K562 (cell line): ENCODE measurements around the gene AJAP1. TPM values are rescaled to one million over a fixed set of nuclear protein-coding genes. Genes with fewer than 3 reads are reported as not detected.

Experiments
- ATAC-seq: fragments of 200-7000 bp; cut with Tn5 transposase; 3 replicates; pipeline ENCODE4 v1.9.1; 2020; ENCODE audit warnings: moderate library complexity
- BruUV-seq: library from RNA; stranded (reverse); fragments of 400-500 nt; replicated peaks from 2 replicates; lab custom pipeline; 2021; lab: Mats Ljungman, UMichigan
- CTCF ChIA-PET: fragments of 300-600 bp; formaldehyde crosslinking; extraction: SDS; loops from one replicate; lab custom pipeline; 2021; ENCODE audit warnings: low intra/inter-chr PET ratio; lab: Yijun Ruan, JAX
- POLR2A ChIA-PET: fragments of 300-600, 350-650 bp; sonication (Branson Sonifier 250); formaldehyde crosslinking; extraction: SDS; loops from one replicate; lab custom pipeline; 2021; ENCODE audit warnings: antibody characterized with exemption, inconsistent platforms; lab: Yijun Ruan, JAX
- DNase-seq, 4 experiments: peaks; one replicate each; pipeline versions ENCODE4 v3.0.0 to v3.0.0-alpha.2; 2011 to 2018; ENCODE audit warnings: low spot score in 3 of 4, mixed read lengths in 3 of 4; ENCODE audit errors: extremely low read depth in 1 of 4
- FAIRE-seq: peaks from 2 replicates; lab custom pipeline; 2011; peaks lifted over from hg19 to GRCh38; lab: Jason Lieb, UNC
- H2AFZ ChIP-seq: 2 replicates; pipeline ENCODE4 v1.6.0; 2011; ENCODE audit warnings: low read depth, low read length, control low read depth, inconsistent platforms
- H3K27ac ChIP-seq: fragments of 200-600 bp; 3 replicates; pipeline ENCODE4 v1.8.0; 2011; ENCODE audit warnings: low read depth, mild to moderate bottlenecking, control low read depth, inconsistent platforms, low read length, moderate library complexity, mixed read lengths; ENCODE audit errors: extremely low read depth
- H3K27me3 ChIP-seq, 2 experiments: fragments of 300-600 bp in 1 of 2; 2 replicates in 1 of 2; 3 replicates in 1 of 2; pipeline versions ENCODE4 v1.6.0 to v1.8.0; 2011; ENCODE audit warnings: inconsistent platforms in 2 of 2, low read length in 2 of 2, mild to moderate bottlenecking in 1 of 2, mixed read lengths in 1 of 2, moderate library complexity in 1 of 2; ENCODE audit not compliant: control insufficient read depth in 2 of 2, insufficient read depth in 2 of 2
- H3K36me3 ChIP-seq: fragments of 300-600 bp; 3 replicates; pipeline ENCODE4 v1.8.0; 2011; ENCODE audit warnings: mild to moderate bottlenecking, low read length, inconsistent platforms; ENCODE audit not compliant: control insufficient read depth, insufficient read depth
- H3K4me1 ChIP-seq, 2 experiments: fragments of 200-600 bp in 1 of 2; replicated peaks in 1 of 2; 2 replicates in 1 of 2; 3 replicates in 1 of 2; pipeline versions ENCODE4 v1.5.1 to v1.8.0; 2011; ENCODE audit warnings: inconsistent platforms in 2 of 2, low read length in 2 of 2, mild to moderate bottlenecking in 1 of 2, mixed read lengths in 1 of 2, moderate library complexity in 1 of 2; ENCODE audit not compliant: control insufficient read depth in 2 of 2, insufficient read depth in 2 of 2
- H3K4me2 ChIP-seq: 2 replicates; pipeline ENCODE4 v1.6.1; 2011; ENCODE audit warnings: low read length, control low read depth, inconsistent platforms, mixed read lengths; ENCODE audit not compliant: insufficient read depth
- H3K4me3 ChIP-seq: fragments of 200-600 bp; sonication (generic), shearing (Covaris generic); 2 replicates; pipeline ENCODE4 v1.5.1; 2016; ENCODE audit warnings: control low read depth, inconsistent platforms
- H3K79me2 ChIP-seq: fragments of 200-600 bp; 3 replicates; pipeline ENCODE4 v1.8.0; 2011; ENCODE audit warnings: low read length, inconsistent platforms; ENCODE audit not compliant: control insufficient read depth, insufficient read depth
- H3K9ac ChIP-seq, 2 experiments: 2 replicates each; pipeline versions ENCODE4 v1.6.0 to v1.6.1; 2011; ENCODE audit warnings: low read depth in 2 of 2, low read length in 2 of 2, control low read depth in 1 of 2, inconsistent platforms in 1 of 2, mild to moderate bottlenecking in 1 of 2, mixed read lengths in 1 of 2; ENCODE audit not compliant: insufficient read depth in 1 of 2
- H3K9me1 ChIP-seq: one replicate; pipeline ENCODE4 v1.6.0; 2011; ENCODE audit warnings: inconsistent platforms, mild to moderate bottlenecking, low read length, moderate library complexity; ENCODE audit not compliant: control insufficient read depth, insufficient read depth
- H3K9me3 ChIP-seq: replicated peaks from 2 replicates; pipeline ENCODE4 v1.5.1; 2011; ENCODE audit warnings: low read depth, low read length, inconsistent platforms; ENCODE audit not compliant: control insufficient read depth, insufficient read depth
- H4K20me1 ChIP-seq: replicated peaks from 2 replicates; pipeline ENCODE4 v1.6.1; 2011; ENCODE audit warnings: low read length, inconsistent platforms, mixed read lengths; ENCODE audit not compliant: control insufficient read depth, insufficient read depth
- FOXP4 ChIP-seq: sonication (generic); formaldehyde crosslinking; IDR thresholded peaks from 2 replicates; pipeline ENCODE4 v1.8.0; 2022; ENCODE audit warnings: mild to moderate bottlenecking, missing genetic modification reagents, borderline replicate concordance
- GABPA ChIP-seq: fragments of 200-800 bp; sonication (Bioruptor generic); conservative IDR thresholded peaks from 2 replicates; pipeline ENCODE4 v1.6.1; 2016; ENCODE audit warnings: low read depth, missing genetic modification characterization, missing compliant biosample characterization
- HES1 ChIP-seq: fragments of 450-650 bp; IDR thresholded peaks from 2 replicates; pipeline ENCODE4 v1.6.1; 2016; ENCODE audit warnings: low read depth, mild to moderate bottlenecking, moderate library complexity
- KAT7 ChIP-seq: sonication (generic); formaldehyde crosslinking; IDR thresholded peaks from 2 replicates; pipeline ENCODE4 v1.8.0; 2022; ENCODE audit warnings: missing genetic modification reagents, mild to moderate bottlenecking, borderline replicate concordance
- MAX ChIP-seq: sonication (generic); formaldehyde crosslinking; IDR thresholded peaks from 2 replicates; pipeline ENCODE4 v1.9.0; 2022; ENCODE audit warnings: mild to moderate bottlenecking, missing genetic modification reagents
- RNF2 ChIP-seq: sonication (generic); IDR thresholded peaks from 2 replicates; pipeline ENCODE4 v1.6.1; 2016
- TFE3 ChIP-seq: fragments of 450-650 bp; formaldehyde crosslinking; IDR thresholded peaks from 2 replicates; pipeline ENCODE4 v1.4.0; 2020; ENCODE audit warnings: mild to moderate bottlenecking, mixed read lengths
- ZNF282 ChIP-seq: sonication (generic); formaldehyde crosslinking; IDR thresholded peaks from 2 replicates; pipeline ENCODE4 v1.8.1; 2023; ENCODE audit warnings: missing genetic modification reagents
- ZNF507 ChIP-seq: conservative IDR thresholded peaks from 2 replicates; pipeline ENCODE4 v1.6.1; 2017; ENCODE audit warnings: missing genetic modification characterization, missing compliant biosample characterization
- ZNF57 ChIP-seq: fragments of 450-650 bp; formaldehyde crosslinking; IDR thresholded peaks from 2 replicates; pipeline ENCODE4 v1.4.0; 2020; ENCODE audit warnings: mild to moderate bottlenecking, moderate library complexity
- WGBS: fragments of 100-300 bp; shearing (Covaris generic); methylation state at CpG from one replicate; pipeline ENCODE4 v1.1.6; 2016; ENCODE audit warnings: low coverage, mixed read lengths; ENCODE audit not compliant: insufficient coverage; ENCODE audit errors: missing lambda C conversion rate; 5-methylcytosine and 5-hydroxymethylcytosine counted together
- in situ Hi-C: fragments of 300-500 bp; cut with MboI; formaldehyde crosslinking; loops from 4 replicates; pipeline ENCODE4 v1.15.0; 2018; ENCODE audit warnings: inconsistent platforms, mixed read lengths
- intact Hi-C: fragments of 100-400 bp; cut with micrococcal nuclease; formaldehyde crosslinking; loops from 2 replicates; pipeline ENCODE4 v1.14.2; 2022
- polyA plus RNA-seq, 8 experiments: library from polyadenylated mRNA; depleted of rRNA in 4 of 8; stranded (reverse) in 5 of 8; unstranded in 3 of 8; fragments of >200 nt; fragmentation: Nextera tagmentation in 2 of 8; fragmentation: Illumina TruSeq in 1 of 8; extraction: Ambion mirVana in 2 of 8; extraction: Trizol in 1 of 8; gene quantifications; 2 replicates each; pipeline versions ENCODE4 v1.2.1 to v1.2.3, GENCODE V29; 2011 to 2014; ENCODE audit warnings: inconsistent platforms in 1 of 8, missing spikeins in 1 of 8
- total RNA-seq, 7 experiments: library from RNA; depleted of rRNA in 6 of 7; stranded (reverse); fragments of >200 nt in 6 of 7; fragmentation: Illumina TruSeq in 2 of 7; extraction: Trizol in 2 of 7; gene quantifications; 2 replicates each; pipeline versions ENCODE4 v1.2.1 to v1.2.3, GENCODE V29; 2011 to 2021; ENCODE audit warnings: low replicate concordance in 1 of 7

AJAP1 gene
- total and polyA plus RNA-seq, 9 of the 15 experiments (the other 6 are each of a cell fraction or from before 2014, with no cell fraction given): not detected

GRCh38 chr1:4654764-4655673 lies 610 bp downstream of the AJAP1 start:
- ATAC-seq (no peak), FAIRE-seq (no peak), DNase-seq (no peak)
- H3K36me3 ChIP-seq: no peaks in the 10 kb centered on the region
- BruUV-seq: no TSS peak
- no peaks in the 10 kb centered on the region for H3K9me3 ChIP-seq
- H3K27me3 ChIP-seq: peaks cover 0 to 16% of the 10 kb centered on the region in 2 experiments; a peak in 1 of 5 replicates
- H3K4me3 ChIP-seq: no peak overlapping the region
- no peak overlapping the region for H3K9ac ChIP-seq
- no peak for TF ChIP-seq ZNF57 (CRISPR knock-in tag)
- TF ChIP-seq KAT7 (CRISPR knock-in tag): no peak
- no peak for TF ChIP-seq FOXP4
- TF ChIP-seq GABPA (tag): no peak
- TF ChIP-seq HES1: no peak
- TF ChIP-seq ZNF507 (tag): no peak
- TF ChIP-seq TFE3: no peak
- TF ChIP-seq ZNF282 (CRISPR knock-in tag): no peak
- TF ChIP-seq MAX: no peak
- no peak for TF ChIP-seq RNF2
- 63% methylated on average over 22 of the region's 142 CpGs for WGBS
- no peak overlapping the region for H3K27ac ChIP-seq
- H3K4me1 ChIP-seq: peaks cover 0 to 9% of the 10 kb centered on the region in 2 experiments; a peak in 1 of 5 replicates
- H3K4me2 ChIP-seq: no peak overlapping the region
- ChIA-PET POLR2A (no interaction called here), CTCF (no interaction called here)
- no peaks in the 10 kb centered on the region for H3K79me2 ChIP-seq
- H2AFZ ChIP-seq: no peak overlapping the region
- no peaks in the 10 kb centered on the region for H3K9me1 ChIP-seq
- in situ Hi-C loops: no loop called here
- intact Hi-C loops: no loop called here
- H4K20me1 ChIP-seq: no peaks in the 10 kb centered on the region; the same call in 1 of the 2 replicates
